Activated T-cell treated with anti-CD3 and anti-CD28 coated beads for 4 hours (primary cell): Measurements from ENCODE around the gene ADAMTS6.

ENCODE experiments used
- DNase-seq: peaks from one replicate; pipeline ENCODE4 v3.0.0-alpha.2; 2020

Gene ADAMTS6

DNA sequence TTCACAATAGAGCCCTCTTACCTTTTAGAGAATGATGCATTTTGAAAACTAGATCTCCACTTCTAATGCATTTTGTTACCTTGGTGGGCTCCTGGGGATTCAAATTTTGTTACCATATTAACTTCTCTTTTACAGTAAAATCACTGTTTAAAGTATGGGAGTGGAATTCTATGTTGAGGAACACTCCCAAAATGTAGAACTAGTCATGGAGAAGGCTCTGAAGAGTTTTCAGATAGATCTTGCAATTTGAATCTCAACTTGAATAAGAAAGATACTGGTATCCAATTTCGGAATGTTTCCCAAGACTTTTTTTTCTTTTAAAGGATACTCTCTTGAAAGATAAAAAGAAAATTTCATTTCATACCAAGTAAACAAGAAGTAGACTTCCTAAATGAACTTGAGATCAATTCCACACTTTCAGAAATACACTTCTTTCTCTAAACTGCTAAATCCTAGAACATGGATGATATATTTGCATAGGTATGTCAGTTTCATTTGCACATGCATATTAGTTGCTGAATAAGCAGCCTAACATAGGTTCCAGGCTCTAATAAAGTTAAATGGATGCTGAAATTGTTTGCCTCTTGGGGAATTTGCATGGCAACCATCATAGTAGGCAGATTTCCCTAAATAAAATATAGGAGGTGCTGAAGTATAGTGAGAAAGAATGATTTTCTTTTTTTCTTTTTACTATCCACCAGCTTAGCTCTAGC lies 205.4 kb downstream of the ADAMTS6 start:
- DNase-seq: no peak

DNA sequence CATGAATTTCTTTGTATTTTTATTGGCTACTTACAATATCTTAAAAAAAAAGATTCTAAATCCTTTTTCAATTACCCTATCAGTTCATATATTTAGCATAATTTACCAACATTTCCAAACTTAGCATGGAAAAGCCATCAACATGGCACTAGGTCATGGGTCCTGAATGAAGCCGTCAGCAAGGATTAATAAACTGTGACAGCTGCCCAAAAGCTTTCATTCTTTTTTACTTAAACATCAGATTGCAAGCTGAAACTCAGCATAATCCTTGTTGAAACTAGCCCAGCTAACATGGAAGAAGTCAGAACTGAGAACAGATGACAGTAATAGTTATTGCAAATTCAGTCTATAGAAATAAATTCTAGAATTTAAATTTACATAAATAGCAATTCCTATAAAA lies 209.8 kb downstream of the ADAMTS6 start:
- DNase-seq: no peak

DNA sequence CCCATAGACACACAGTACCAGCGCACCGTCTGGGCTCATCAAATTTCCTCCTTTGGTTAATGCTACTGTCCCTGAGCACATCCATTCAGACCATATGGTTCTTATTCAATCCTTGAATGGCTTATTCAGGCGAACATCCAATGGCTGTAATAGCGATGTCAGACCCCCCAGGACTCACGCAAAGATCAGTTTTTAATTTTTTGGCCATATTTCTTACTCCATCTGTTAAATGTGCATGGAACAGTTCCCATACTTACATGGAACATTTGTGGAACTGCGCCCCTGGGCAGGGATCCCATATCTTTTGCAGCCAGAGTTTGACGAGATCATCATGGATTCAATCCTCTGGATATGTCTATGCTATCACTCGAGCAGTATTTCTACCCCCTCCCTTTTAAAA lies 213.2 kb downstream of the ADAMTS6 start:
- no peak for DNase-seq

DNA sequence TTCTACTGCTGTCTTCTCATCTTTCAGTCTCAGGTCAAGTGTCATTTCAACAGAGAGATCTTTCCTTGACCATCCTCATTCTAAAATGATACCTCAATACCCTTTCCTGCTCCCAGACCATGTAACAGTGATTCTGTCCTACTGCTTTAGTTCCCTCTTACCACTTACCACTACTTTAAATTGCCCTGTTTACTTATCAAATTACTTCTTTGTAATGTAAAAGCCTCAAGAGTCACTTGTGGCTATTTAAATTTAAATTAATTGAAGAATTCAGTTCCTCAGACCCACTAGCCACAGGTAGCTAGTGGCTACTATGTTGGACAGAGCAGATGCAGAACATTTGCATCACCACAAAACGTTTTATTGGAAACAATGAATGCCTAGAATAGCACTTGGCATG lies 217.3 kb downstream of the ADAMTS6 start:
- no peak for DNase-seq

- DNase-seq: no peak
These were observed 218.4 kb downstream of the ADAMTS6 start for GRCh38 chr5:65263321-65263720.

- no peak for DNase-seq
These were observed 219.1 kb downstream of the ADAMTS6 start for GRCh38 chr5:65262649-65263059.

DNA sequence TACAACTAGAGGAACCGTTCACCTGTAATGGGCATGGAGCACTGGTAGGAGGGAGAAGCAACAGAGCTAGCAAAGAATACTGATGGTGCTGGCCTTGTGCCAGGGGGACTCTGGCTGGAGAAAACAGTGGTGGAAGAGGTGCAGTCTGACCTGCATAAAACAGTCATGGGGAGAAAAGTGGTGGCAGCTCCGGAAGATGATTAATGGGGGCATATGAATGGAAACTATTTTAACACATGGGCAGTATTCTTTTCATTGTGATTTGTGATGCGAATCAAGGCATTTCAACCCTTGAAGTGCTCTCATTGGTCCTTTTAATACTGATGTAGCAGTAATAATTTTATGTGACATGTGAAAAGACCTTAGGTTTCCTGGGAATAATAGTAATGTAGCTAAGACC lies 219.6 kb downstream of the ADAMTS6 start:
- no peak for DNase-seq

DNA sequence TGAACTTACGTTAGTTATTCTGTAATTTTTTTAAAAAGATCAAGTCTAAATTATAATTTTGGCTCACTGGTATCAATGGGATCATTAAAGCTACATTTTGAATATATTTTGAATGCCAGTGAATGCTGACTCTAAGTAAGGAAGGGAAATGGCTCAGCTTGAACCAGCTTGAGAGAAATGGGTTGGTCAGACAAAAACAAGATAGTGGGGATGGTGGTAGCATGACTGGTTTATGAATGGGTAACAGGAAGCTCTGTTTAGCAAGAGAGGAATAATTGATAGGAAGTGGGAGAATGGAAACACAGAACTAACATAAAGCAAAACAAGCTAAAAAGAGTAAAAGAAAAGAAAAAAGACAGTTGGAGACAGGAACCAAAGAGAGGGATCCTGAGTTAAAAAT lies 220.2 kb downstream of the ADAMTS6 start:
- no peak for DNase-seq

DNA sequence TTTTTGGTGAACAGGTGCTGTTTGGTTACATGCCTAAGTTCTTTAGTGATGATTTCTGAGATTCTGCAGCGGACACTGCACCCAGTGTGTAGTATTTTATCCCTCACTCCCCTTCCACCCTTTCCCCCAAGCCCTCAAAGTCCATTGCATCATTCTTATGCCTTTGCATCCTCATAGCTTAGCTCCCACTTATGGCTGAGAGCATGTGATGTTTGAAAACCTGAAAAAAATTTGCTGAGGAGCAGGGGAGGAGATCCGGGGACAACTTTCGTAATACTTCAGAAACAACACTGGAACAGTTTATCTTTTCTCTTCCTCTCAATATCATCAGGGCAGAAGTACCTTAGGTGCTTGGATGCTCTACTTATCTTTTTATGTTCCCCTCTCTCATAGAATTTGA lies 226.4 kb downstream of the ADAMTS6 start:
- no peak for DNase-seq

DNA sequence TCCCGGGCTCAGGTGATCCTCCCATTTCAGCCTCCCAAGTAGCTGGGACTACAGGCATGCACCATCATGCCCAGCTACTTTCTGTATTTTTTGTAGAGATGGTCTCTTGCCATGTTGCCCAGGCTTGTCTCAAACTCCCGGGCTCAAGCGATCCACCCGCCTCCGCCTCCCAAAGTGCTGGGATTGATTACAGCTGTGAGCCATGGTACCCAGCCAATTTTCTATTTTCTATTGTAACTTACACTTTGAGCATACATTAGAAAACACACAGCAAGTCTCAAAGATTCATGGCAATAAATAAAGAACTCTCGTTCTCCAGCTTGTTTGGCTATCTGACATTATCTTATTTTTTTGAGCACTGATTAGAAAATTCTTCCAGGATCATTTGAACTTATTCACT lies 228.7 kb downstream of the ADAMTS6 start:
- no peak for DNase-seq

GRCh38 chr5:65248896-65249295 lies 232.8 kb downstream of the ADAMTS6 start:
- DNase-seq: no peak

GRCh38 chr5:65247594-65247993 lies 234.1 kb downstream of the ADAMTS6 start:
- DNase-seq: no peak

- DNase-seq: no peak
These were observed 235.0 kb downstream of the ADAMTS6 start for GRCh38 chr5:65246741-65247140.

GRCh38 chr5:65244031-65244430 lies 237.7 kb downstream of the ADAMTS6 start:
- DNase-seq: no peak

DNA sequence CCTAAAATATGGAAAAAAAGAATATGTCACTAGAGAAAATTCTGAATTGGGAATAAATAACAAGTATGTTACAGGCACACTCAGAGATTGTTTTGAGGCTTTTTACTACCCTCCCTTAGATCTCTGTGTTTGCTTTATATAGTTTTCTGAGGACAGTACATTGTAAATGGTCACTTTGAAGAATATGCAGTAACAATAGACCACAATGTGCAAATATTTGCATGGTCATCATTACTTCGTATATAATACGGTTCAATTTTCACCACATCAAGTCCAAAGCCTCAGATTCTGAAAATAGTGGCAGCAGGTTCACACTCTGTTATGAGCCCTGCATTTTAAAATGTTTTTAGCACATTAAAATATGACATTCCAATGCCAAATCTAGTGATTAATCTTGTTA lies 238.6 kb downstream of the ADAMTS6 start:
- no peak for DNase-seq

- no peak for DNase-seq
These were observed 251.9 kb downstream of the ADAMTS6 start for GRCh38 chr5:65229841-65230240.

- DNase-seq: no peak
These were observed 267.7 kb downstream of the ADAMTS6 start for GRCh38 chr5:65213921-65214525.

DNA sequence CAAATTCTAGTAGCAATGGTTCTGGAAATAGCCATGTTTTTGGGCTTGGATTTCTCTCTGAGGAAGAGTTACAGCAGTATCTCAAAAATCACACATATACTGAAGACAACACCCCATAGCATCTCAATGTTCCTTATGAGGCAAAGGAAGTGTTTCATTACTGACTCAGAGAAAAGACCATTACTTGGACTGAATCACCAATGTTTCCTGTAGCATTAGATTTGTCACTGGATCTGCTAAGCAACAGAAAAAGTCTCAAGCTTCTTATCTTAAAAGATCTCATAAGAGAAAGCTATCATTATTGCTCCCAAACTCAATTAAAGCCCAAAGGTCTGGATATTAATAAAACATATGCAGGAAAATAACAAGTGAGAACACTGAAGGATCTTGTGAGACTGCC lies 272.4 kb downstream of the ADAMTS6 start:
- DNase-seq: no peak

DNA sequence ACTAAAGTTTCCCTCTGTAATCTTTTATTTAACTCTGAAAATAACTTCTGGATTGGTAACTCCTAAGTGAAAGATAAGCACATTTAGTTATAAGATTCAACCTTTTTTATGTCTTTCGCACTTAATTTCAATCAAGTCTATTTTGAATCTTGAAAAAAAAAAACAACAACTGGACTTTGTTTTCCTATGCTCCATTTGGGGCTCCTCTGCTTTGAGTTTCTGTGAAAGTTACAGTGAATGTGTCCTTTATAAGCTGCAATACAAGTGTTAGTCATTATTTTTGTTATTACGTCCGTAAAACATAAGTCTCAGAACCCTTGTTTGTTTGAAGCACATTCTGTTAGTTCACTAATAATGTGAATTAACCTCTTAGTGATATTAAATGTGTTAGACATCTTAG lies 276.8 kb downstream of the ADAMTS6 start:
- DNase-seq: no peak

GRCh38 chr5:65203746-65204145 lies 278.0 kb downstream of the ADAMTS6 start:
- no peak for DNase-seq

DNA sequence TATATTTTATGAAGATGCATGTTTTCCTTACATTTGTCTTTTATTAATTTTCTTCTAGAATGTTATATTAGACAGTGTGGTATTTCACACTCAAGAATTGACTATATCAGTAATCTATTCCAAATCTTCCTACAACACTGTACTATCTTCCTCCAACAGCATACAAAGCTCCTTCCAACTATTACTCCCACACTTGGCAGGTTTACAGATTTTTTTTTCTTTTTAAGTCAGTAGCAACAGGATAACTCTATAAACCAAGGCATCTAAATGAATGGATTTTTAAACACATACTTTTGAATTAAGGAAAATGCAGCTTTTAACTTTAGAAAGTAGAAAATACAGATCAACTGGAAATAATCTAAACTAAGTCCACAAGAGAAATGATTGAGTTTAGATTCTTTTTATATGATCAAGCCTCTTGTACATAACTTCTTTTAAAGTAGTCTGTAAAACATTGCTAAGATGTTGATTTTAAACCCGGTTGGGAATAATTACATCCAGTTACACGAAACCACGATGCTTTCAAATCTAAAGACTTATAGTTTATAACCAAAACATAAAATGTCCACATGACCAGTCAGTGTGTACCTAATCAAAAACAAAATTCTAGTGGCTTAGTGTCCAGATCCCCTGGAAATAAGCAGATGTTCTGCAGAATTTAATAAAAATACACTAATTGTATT lies 281.6 kb downstream of the ADAMTS6 start:
- no peak for DNase-seq

DNA sequence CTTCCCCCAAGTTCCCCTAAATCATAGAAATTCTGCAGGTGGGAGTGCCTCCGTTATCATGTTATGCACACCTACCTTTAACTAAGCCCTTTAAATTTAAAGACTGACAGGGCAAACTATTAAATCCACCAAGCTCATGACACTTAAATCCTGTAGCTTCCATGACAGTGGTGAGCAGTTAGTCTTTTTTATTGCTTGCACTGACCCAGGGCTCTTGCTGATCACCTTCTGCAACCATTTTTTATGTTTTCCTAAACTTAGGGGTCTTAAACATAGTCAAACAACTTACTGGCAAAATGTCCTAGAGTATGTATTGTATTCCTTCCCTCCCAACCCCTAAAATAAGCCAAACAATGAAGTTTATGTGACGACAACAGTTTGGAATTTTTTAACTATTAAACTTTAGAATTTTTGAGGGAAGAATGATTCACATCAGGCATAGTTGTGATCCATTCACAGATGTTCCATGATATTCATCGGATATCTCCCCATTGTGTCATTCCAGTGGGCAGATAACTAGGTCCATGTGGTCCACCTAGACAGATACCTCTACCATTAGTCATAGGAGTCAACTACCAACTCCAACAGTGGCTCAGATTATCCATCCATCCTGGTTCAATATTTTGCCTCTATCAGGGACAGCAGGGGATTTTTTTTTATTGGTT lies 283.1 kb downstream of the ADAMTS6 start:
- no peak for DNase-seq

- no peak for DNase-seq
These were observed 283.9 kb downstream of the ADAMTS6 start for GRCh38 chr5:65197531-65198455.
